GM12878 (cell line): ENCODE results near the gene LRWD1. TPM values are rescaled to one million over a fixed set of nuclear protein-coding genes. Genes with fewer than 3 reads are reported as not detected.
"Not testable (repeated sequence)": the region's sequence is repeated elsewhere in the genome, so short reads cannot be mapped to it uniquely, and the experiment has no call there.

ENCODE experiments used
- ATAC-seq: fragments of 200-7000 bp; cut with Tn5 transposase; 3 replicates; pipeline ENCODE4 v1.9.1; 2020; ENCODE audit warnings: mild to moderate bottlenecking, moderate library complexity
- BruUV-seq: library from RNA; stranded (reverse); fragments of 400-500 nt; replicated peaks from 2 replicates; lab custom pipeline; 2021; lab: Mats Ljungman, UMichigan
- CTCF ChIA-PET: fragments of 300-600 bp; sonication (Branson Sonifier 250); formaldehyde crosslinking; extraction: SDS; loops from one replicate; lab custom pipeline; 2021; ENCODE audit warnings: inconsistent platforms; lab: Yijun Ruan, JAX
- POLR2A ChIA-PET: fragments of 350-600 bp; formaldehyde crosslinking; extraction: SDS; loops from one replicate; lab custom pipeline; 2021; ENCODE audit warnings: inconsistent platforms; lab: Charles Lee
- RAD21 ChIA-PET: fragments of 300-600 bp; sonication (Branson Sonifier 250); formaldehyde crosslinking; loops from one replicate; lab custom pipeline; 2023; ENCODE audit warnings: antibody characterized with exemption; ENCODE audit not compliant: unreplicated experiment; lab: Charles Lee
- SMC1A ChIA-PET: fragments of 300-600 bp; sonication (Branson Sonifier 250); formaldehyde crosslinking; loops from one replicate; lab custom pipeline; 2023; ENCODE audit not compliant: unreplicated experiment, uncharacterized antibody; lab: Charles Lee
- DNase-seq: peaks from one replicate; pipeline ENCODE4 v3.0.0-alpha.2; 2011; ENCODE audit warnings: low read depth, low spot score
- FAIRE-seq: peaks from 3 replicates; lab custom pipeline; 2011; peaks lifted over from hg19 to GRCh38; lab: Jason Lieb, UNC
- H2AFZ ChIP-seq: 2 replicates; pipeline ENCODE4 v1.6.0; 2011; ENCODE audit warnings: low read depth, low read length, control low read depth; ENCODE audit not compliant: control insufficient read depth
- H3K27ac ChIP-seq: 2 replicates; pipeline ENCODE4 v1.5.1; 2011; ENCODE audit warnings: control low read depth; ENCODE audit not compliant: control insufficient read depth, insufficient read depth
- H3K27me3 ChIP-seq, 2 experiments: replicated peaks in 1 of 2; 2 replicates each; pipeline versions ENCODE4 v1.6.0 to v1.6.1; 2011; ENCODE audit warnings: low read length in 1 of 2; ENCODE audit not compliant: control insufficient read depth in 2 of 2, insufficient read depth in 2 of 2
- H3K36me3 ChIP-seq, 2 experiments: 2 replicates each; pipeline ENCODE4 v1.5.1; 2011; ENCODE audit warnings: low read length in 1 of 2; ENCODE audit not compliant: control insufficient read depth in 2 of 2, insufficient read depth in 2 of 2
- H3K4me1 ChIP-seq: 2 replicates; pipeline ENCODE4 v1.6.1; 2011; ENCODE audit warnings: mild to moderate bottlenecking, low read length, moderate library complexity, mixed read lengths; ENCODE audit not compliant: control insufficient read depth, insufficient read depth
- H3K4me2 ChIP-seq: 2 replicates; pipeline ENCODE4 v1.6.0; 2011; ENCODE audit warnings: control low read depth; ENCODE audit not compliant: control insufficient read depth, insufficient read depth
- H3K4me3 ChIP-seq: fragments of 200-600 bp; sonication (generic); 2 replicates; pipeline ENCODE4 v1.5.1; 2016
- H3K79me2 ChIP-seq: 2 replicates; pipeline ENCODE4 v1.6.0; 2011; ENCODE audit warnings: low read length; ENCODE audit not compliant: control insufficient read depth, insufficient read depth
- H3K9ac ChIP-seq: 2 replicates; pipeline ENCODE4 v1.8.0; 2011; ENCODE audit warnings: low read length, control low read depth, mixed read lengths; ENCODE audit not compliant: control insufficient read depth, insufficient read depth
- H3K9me3 ChIP-seq: replicated peaks from 3 replicates; pipeline ENCODE4 v1.5.1; 2011; ENCODE audit warnings: mild to moderate bottlenecking, low read length; ENCODE audit not compliant: control insufficient read depth, insufficient read depth
- H4K20me1 ChIP-seq: 2 replicates; pipeline ENCODE4 v1.6.0; 2011; ENCODE audit not compliant: control insufficient read depth, insufficient read depth
- CHD2 ChIP-seq: IDR thresholded peaks from 2 replicates; pipeline ENCODE4 v1.6.1; 2011; ENCODE audit warnings: low read depth, low read length, improper control_type of control experiment, borderline replicate concordance
- CREM ChIP-seq: IDR thresholded peaks from 2 replicates; pipeline ENCODE4 v1.6.1; 2014; ENCODE audit warnings: antibody characterized with exemption, low read depth
- DPF2 ChIP-seq: fragments of 450-650 bp; IDR thresholded peaks from 2 replicates; pipeline ENCODE4 v1.6.1; 2017; ENCODE audit warnings: mild to moderate bottlenecking
- EGR1 ChIP-seq, 2 experiments: IDR thresholded peaks; 1 replicate in 1 of 2; 2 replicates in 1 of 2; pipeline ENCODE4 v1.6.1; 2011 to 2012; ENCODE audit warnings: low read depth in 2 of 2, low read length in 2 of 2, borderline replicate concordance in 1 of 2, mild to moderate bottlenecking in 1 of 2, moderate library complexity in 1 of 2
- FOXM1 ChIP-seq: IDR thresholded peaks from 2 replicates; pipeline ENCODE4 v1.6.1; 2012; ENCODE audit warnings: low read depth, mild to moderate bottlenecking, inconsistent platforms, low read length, moderate library complexity
- HCFC1 ChIP-seq: fragments of 150-350 bp; IDR thresholded peaks from 2 replicates; pipeline ENCODE4 v1.6.1; 2014; ENCODE audit warnings: low read length
- MEF2B ChIP-seq: fragments of 450-650 bp; IDR thresholded peaks from 2 replicates; pipeline ENCODE4 v1.6.1; 2018; ENCODE audit warnings: mild to moderate bottlenecking, moderate library complexity; ENCODE audit not compliant: partially characterized antibody, poor library complexity, severe bottlenecking
- NR2C1 ChIP-seq: fragments of 450-650 bp; IDR thresholded peaks from 2 replicates; pipeline ENCODE4 v1.6.1; 2017; ENCODE audit warnings: antibody characterized with exemption, mild to moderate bottlenecking, moderate library complexity
- PAX8 ChIP-seq: fragments of 450-650 bp; IDR thresholded peaks from 2 replicates; pipeline ENCODE4 v1.6.1; 2017; ENCODE audit warnings: mild to moderate bottlenecking, moderate library complexity
- PML ChIP-seq: IDR thresholded peaks from 2 replicates; pipeline ENCODE4 v1.6.1; 2012; ENCODE audit warnings: low read length, inconsistent platforms
- RELA ChIP-seq: fragments of 450-650 bp; IDR thresholded peaks from 2 replicates; pipeline ENCODE4 v1.8.0; 2014; ENCODE audit warnings: borderline replicate concordance; ENCODE audit not compliant: partially characterized antibody
- SUZ12 ChIP-seq: fragments of 200-600 bp; sonication (generic); IDR thresholded peaks from one replicate; pipeline ENCODE4 v1.6.1; 2018; ENCODE audit warnings: antibody characterized with exemption, mild to moderate bottlenecking; ENCODE audit not compliant: unreplicated experiment
- TBL1XR1 ChIP-seq: IDR thresholded peaks from 2 replicates; pipeline ENCODE4 v1.6.1; 2012; ENCODE audit warnings: low read depth, low read length, improper control_type of control experiment
- WGBS: methylation state at CpG from one replicate; pipeline ENCODE4 v1.1.6; 2016; ENCODE audit warnings: low lambda C conversion rate; ENCODE audit not compliant: insufficient replicate concordance, insufficient coverage; ENCODE audit errors: missing lambda C conversion rate; 5-methylcytosine and 5-hydroxymethylcytosine counted together
- in situ Hi-C: fragments of 300-500 bp; cut with MboI; formaldehyde crosslinking; loops from 9 replicates; pipeline ENCODE4 v1.14.3; 2018; ENCODE audit warnings: mixed read lengths
- intact Hi-C: fragments of 100-400 bp; cut with micrococcal nuclease; formaldehyde crosslinking; loops from one replicate; pipeline ENCODE4 v1.14.2; 2022; ENCODE audit not compliant: unreplicated experiment
- polyA plus RNA-seq, 11 experiments: library from polyadenylated mRNA; depleted of rRNA in 4 of 11; unstranded in 6 of 11; stranded (reverse) in 5 of 11; fragments of >200 nt; fragmentation: Nextera tagmentation in 4 of 11; fragmentation: Illumina TruSeq in 1 of 11; extraction: Ambion mirVana in 4 of 11; extraction: Trizol in 1 of 11; gene quantifications; 1 replicate in 1 of 11; 2 replicates in 10 of 11; pipeline versions ENCODE4 v1.2.1 to v1.2.3, GENCODE V29; 2011 to 2016; ENCODE audit warnings: inconsistent platforms in 2 of 11, missing spikeins in 2 of 11, low read depth in 1 of 11
- total RNA-seq, 4 experiments: library from RNA; depleted of rRNA in 3 of 4; stranded (reverse); fragments of >200 nt in 3 of 4; fragmentation: Illumina TruSeq in 1 of 4; extraction: Trizol in 1 of 4; gene quantifications; 2 replicates each; pipeline versions ENCODE4 v1.2.1 to v1.2.3, GENCODE V29; 2013 to 2021

LRWD1 gene
- total and polyA plus RNA-seq, 10 of the 15 experiments (the other 5 are each of a cell fraction or from before 2014, with no cell fraction given), result 0.40 to 64.4 (median 26.1) TPM

GRCh38 chr7:102473271-102473991, 8.6 kb downstream of the LRWD1 start:
- Histone ChIP-seq H3K4me3 (no peak overlapping the region), H3K4me1 (no peaks in the 10 kb centered on the region), H4K20me1 (no peaks in the 10 kb centered on the region), H3K9me3 (no peaks in the 10 kb centered on the region), H3K27ac (no peak overlapping the region), H3K4me2 (no peak overlapping the region), H3K79me2 (peaks cover 2% of the 10 kb centered on the region), H3K27me3 (no peaks in the 10 kb centered on the region), H3K9ac (no peak overlapping the region), H3K36me3 (peaks cover 6 to 21% of the 10 kb centered on the region in 2 experiments), H2AFZ (no peak overlapping the region)
- intact Hi-C loops, result no loop called here
- SMC1A ChIA-PET, result no interaction called here
- no peak for TF ChIP-seq DPF2
- no peak for TF ChIP-seq CREM
- no peak for TF ChIP-seq FOXM1
- TF ChIP-seq MEF2B, result no peak
- no peak for TF ChIP-seq TBL1XR1
- no peak for TF ChIP-seq NR2C1
- TF ChIP-seq PAX8, result no peak
- no peak for TF ChIP-seq EGR1 (IDR thresholded peaks at IDR 0.05; ENCODE audit: borderline replicate concordance in 1 of 2, low read depth in 2 of 2, low read length in 2 of 2)
- TF ChIP-seq RELA, result no peak
- TF ChIP-seq HCFC1, result no peak
- TF ChIP-seq SUZ12, result no peak
- TF ChIP-seq CHD2, result no peak
- TF ChIP-seq PML, result no peak
- 77% methylated on average over 23 of the region's 23 CpGs for WGBS
- RAD21 ChIA-PET, result no interaction called here
- FAIRE-seq (no peak), ATAC-seq (no peak), DNase-seq (no peak)
- in situ Hi-C loops, result no loop called here
- no TSS peak for BruUV-seq
- POLR2A ChIA-PET, result no interaction called here
- CTCF ChIA-PET, result no interaction called here

GRCh38 chr7:102474116-102474515, 9.3 kb downstream of the LRWD1 start:
- BruUV-seq, DNase-seq, POLR2A ChIA-PET, H3K79me2 ChIP-seq, RAD21 ChIA-PET, H3K9ac ChIP-seq, intact Hi-C loops, H3K9me3 ChIP-seq, H3K4me1 ChIP-seq, H3K4me3 ChIP-seq, CTCF ChIA-PET, H4K20me1 ChIP-seq, ATAC-seq, in situ Hi-C loops, H3K4me2 ChIP-seq, H3K27ac ChIP-seq, FAIRE-seq, SMC1A ChIA-PET, H3K27me3 ChIP-seq, H2AFZ ChIP-seq: not testable (repeated sequence)
- 83% methylated on average over 6 of the region's 14 CpGs for WGBS
- H3K36me3 ChIP-seq, result peaks cover 6 to 19% of the 10 kb centered on the region in 2 experiments
